Sigmoid colon (tissue), 4 donors: ENCODE measurements around the gene PIK3CD.

Source experiments
- EP300 ChIP-seq, 4 donors: sonication (generic); formaldehyde crosslinking; IDR thresholded peaks; one replicate each; pipeline ENCODE4 v1.6.1; 2017; ENCODE audit warnings: antibody characterized with exemption in 4 of 4
- POLR2A ChIP-seq, 2 donors: fragments of 450-650 bp; IDR thresholded peaks; one replicate each; pipeline ENCODE4 v1.6.1; 2016; ENCODE audit warnings: antibody characterized with exemption in 2 of 2, mild to moderate bottlenecking in 2 of 2, moderate library complexity in 2 of 2
- TF ChIP-seq, protein P1 (sequence below), 4 experiments: fragments of 450-650 bp in 3 of 4; fragments of 200-600 bp in 1 of 4; IDR thresholded peaks; one replicate each; pipeline ENCODE4 v1.5.1; 2016 to 2019; ENCODE audit warnings: antibody characterized with exemption in 4 of 4, mild to moderate bottlenecking in 3 of 4, moderate library complexity in 2 of 4

DNA sequence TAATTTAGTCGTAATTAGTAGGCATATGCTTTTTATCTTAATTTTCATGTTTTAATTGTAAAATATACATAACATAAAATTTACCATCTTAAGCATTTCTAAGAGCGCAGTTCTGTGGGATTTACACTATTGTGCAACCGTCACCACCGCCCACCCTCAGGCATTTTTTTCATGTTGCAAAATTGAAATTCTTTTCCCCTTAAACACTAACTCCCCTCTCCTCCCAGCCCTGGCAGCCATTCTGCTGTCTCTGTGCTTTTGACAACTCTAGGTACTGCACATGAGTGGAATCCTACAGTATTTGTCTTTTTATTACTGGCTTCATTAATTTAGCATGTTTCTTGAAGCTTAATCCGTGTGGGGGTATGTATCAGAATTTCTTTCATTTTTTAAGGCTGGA lies 7.8 kb downstream of the PIK3CD start:
- TF ChIP-seq EP300 (IDR thresholded peaks at IDR 0.05) (no peak), POLR2A (IDR thresholded peaks at IDR 0.05) (no peak)
- TF ChIP-seq, protein P1, sequence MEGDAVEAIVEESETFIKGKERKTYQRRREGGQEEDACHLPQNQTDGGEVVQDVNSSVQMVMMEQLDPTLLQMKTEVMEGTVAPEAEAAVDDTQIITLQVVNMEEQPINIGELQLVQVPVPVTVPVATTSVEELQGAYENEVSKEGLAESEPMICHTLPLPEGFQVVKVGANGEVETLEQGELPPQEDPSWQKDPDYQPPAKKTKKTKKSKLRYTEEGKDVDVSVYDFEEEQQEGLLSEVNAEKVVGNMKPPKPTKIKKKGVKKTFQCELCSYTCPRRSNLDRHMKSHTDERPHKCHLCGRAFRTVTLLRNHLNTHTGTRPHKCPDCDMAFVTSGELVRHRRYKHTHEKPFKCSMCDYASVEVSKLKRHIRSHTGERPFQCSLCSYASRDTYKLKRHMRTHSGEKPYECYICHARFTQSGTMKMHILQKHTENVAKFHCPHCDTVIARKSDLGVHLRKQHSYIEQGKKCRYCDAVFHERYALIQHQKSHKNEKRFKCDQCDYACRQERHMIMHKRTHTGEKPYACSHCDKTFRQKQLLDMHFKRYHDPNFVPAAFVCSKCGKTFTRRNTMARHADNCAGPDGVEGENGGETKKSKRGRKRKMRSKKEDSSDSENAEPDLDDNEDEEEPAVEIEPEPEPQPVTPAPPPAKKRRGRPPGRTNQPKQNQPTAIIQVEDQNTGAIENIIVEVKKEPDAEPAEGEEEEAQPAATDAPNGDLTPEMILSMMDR (IDR thresholded peaks at IDR 0.05): no peak
